Activated CD4-positive, alpha-beta memory T cell treated with anti-CD3 and anti-CD28 coated beads, Interleukin-2, amount 10 ng/mL, durations not matched to agents 7 days and 5 days (primary cell): ENCODE data around the gene DUSP18. TPM values are rescaled to one million over a fixed set of nuclear protein-coding genes. Genes with fewer than 3 reads are reported as not detected.

ENCODE experiments used
- CTCF ChIA-PET: fragments of 350-600 bp; sonication (Branson Sonifier 250); formaldehyde crosslinking; loops from one replicate; lab custom pipeline; 2021; ENCODE audit warnings: antibody characterized with exemption, inconsistent platforms; lab: Charles Lee
- POLR2A ChIA-PET: fragments of 350-600 bp; sonication (Branson Sonifier 250); formaldehyde crosslinking; loops from one replicate; lab custom pipeline; 2021; ENCODE audit warnings: antibody characterized with exemption; lab: Charles Lee
- DNase-seq: peaks from one replicate; pipeline ENCODE4 v3.0.0-alpha.2; 2020
- H3K27ac Mint-ChIP-seq: one replicate; pipeline ENCODE4 v1.8.0; 2021; ENCODE audit warnings: mild to moderate bottlenecking, mixed read lengths
- H3K27me3 Mint-ChIP-seq: one replicate; pipeline ENCODE4 v1.8.0; 2021; ENCODE audit warnings: mixed read lengths
- H3K36me3 Mint-ChIP-seq: one replicate; pipeline ENCODE4 v1.8.0; 2021; ENCODE audit warnings: low read depth, mixed read lengths
- H3K4me1 Mint-ChIP-seq: one replicate; pipeline ENCODE4 v1.8.0; 2021; ENCODE audit warnings: mixed read lengths
- H3K4me3 Mint-ChIP-seq: one replicate; pipeline ENCODE4 v1.8.0; 2021; ENCODE audit warnings: mild to moderate bottlenecking, mixed read lengths
- H3K9me3 Mint-ChIP-seq: one replicate; pipeline ENCODE4 v1.8.0; 2021; ENCODE audit warnings: mixed read lengths
- total RNA-seq, 2 experiments: library from RNA; stranded (reverse); gene quantifications; one replicate each; pipeline ENCODE4 v1.2.3, GENCODE V29; 2021

Gene DUSP18
- total RNA-seq, 2 experiments from 2014 or later: 14.3 to 18.5 TPM

GRCh38 chr22:30649430-30650007 lies 18.2 kb downstream of the DUSP18 start:
- POLR2A ChIA-PET: interaction anchor here (0.6 to 6.1 kb wide), 11 partner anchors 11 to 319 kb away, joined by 3 to 69 read pairs (median 6); partner anchors contain the start of genes DUSP18, MORC2, SLC35E4 and TUG1
- no peaks in the 10 kb centered on the region for H3K9me3 Mint-ChIP-seq
- H3K4me3 Mint-ChIP-seq: no peak overlapping the region
- peaks cover 16% of the 10 kb centered on the region for H3K36me3 Mint-ChIP-seq
- CTCF ChIA-PET: interaction anchor here (0.6 to 4.0 kb wide), 11 partner anchors 11 to 362 kb away, joined by 3 to 43 read pairs (median 4); partner anchors contain the start of genes DUSP18 and SLC35E4
- no peaks in the 10 kb centered on the region for H3K27me3 Mint-ChIP-seq
- H3K27ac Mint-ChIP-seq: peak overlapping the region; percentile 90
- DNase-seq: peak; percentile 88
- peaks cover 52% of the 10 kb centered on the region for H3K4me1 Mint-ChIP-seq

GRCh38 chr22:30648825-30649224 lies 18.9 kb downstream of the DUSP18 start:
- peaks cover 59% of the 10 kb centered on the region for H3K4me1 Mint-ChIP-seq
- peak overlapping the region; percentile 90 for H3K27ac Mint-ChIP-seq
- ChIA-PET POLR2A (interaction anchor here (0.7 to 6.1 kb wide), 10 partner anchors 12 to 320 kb away, joined by 3 to 69 read pairs (median 8); partner anchors contain the start of genes DUSP18, MORC2, SLC35E4 and TUG1), CTCF (interaction anchor here (0.6 to 4.0 kb wide), 7 partner anchors 11 to 106 kb away, joined by 3 to 43 read pairs (median 4); partner anchors contain the start of genes DUSP18 and SLC35E4)
- H3K27me3 Mint-ChIP-seq: no peaks in the 10 kb centered on the region
- H3K9me3 Mint-ChIP-seq: no peaks in the 10 kb centered on the region
- no peak overlapping the region for H3K4me3 Mint-ChIP-seq
- no peak for DNase-seq
- H3K36me3 Mint-ChIP-seq: peaks cover 11% of the 10 kb centered on the region

GRCh38 chr22:30647536-30647935 lies 20.1 kb downstream of the DUSP18 start:
- ChIA-PET CTCF (interaction anchor here (4.0 kb wide), 1 partner anchor 13 kb away, joined by 43 read pairs; the partner anchor contains the start of gene SLC35E4), POLR2A (interaction anchor here (6.1 kb wide), 1 partner anchor 11 kb away, joined by 69 read pairs; the partner anchor contains the start of gene SLC35E4)
- no peak overlapping the region for H3K4me3 Mint-ChIP-seq
- no peak for DNase-seq
- no peaks in the 10 kb centered on the region for H3K9me3 Mint-ChIP-seq
- H3K36me3 Mint-ChIP-seq: peaks cover 11% of the 10 kb centered on the region
- H3K27me3 Mint-ChIP-seq: no peaks in the 10 kb centered on the region
- no peak overlapping the region for H3K27ac Mint-ChIP-seq
- peaks cover 61% of the 10 kb centered on the region for H3K4me1 Mint-ChIP-seq

DNA sequence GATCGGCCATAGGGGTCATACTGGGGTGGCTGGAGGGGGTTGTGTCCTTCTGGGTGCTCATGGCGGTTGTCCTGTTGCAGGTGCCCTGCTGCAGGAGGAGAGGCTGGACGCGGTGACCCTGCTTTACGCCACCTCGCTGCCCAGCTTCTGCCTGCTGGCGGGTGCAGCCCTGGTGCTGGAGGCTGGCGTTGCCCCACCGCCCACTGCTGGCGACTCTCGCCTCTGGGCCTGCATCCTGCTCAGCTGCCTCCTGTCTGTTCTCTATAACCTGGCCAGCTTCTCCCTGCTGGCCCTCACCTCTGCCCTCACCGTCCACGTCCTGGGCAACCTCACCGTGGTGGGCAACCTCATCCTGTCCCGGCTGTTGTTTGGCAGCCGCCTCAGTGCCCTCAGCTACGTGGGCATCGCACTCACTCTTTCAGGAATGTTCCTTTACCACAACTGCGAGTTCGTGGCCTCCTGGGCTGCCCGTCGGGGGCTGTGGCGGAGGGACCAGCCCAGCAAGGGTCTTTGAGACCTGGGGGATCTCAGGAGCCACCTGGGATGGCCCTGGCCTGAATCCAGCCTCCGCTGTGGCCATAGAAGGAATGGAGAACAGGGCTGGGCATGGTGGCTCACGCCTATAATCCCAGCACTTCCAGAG lies 21.0 kb downstream of the DUSP18 start:
- Mint-ChIP-seq H3K27me3 (no peaks in the 10 kb centered on the region), H3K4me3 (no peak overlapping the region), H3K27ac (no peak overlapping the region), H3K36me3 (peaks cover 11% of the 10 kb centered on the region), H3K9me3 (no peaks in the 10 kb centered on the region), H3K4me1 (peaks cover 54% of the 10 kb centered on the region)
- no peak for DNase-seq
- CTCF ChIA-PET: interaction anchor here (2.8 kb wide), 1 partner anchor 12 kb away, joined by 16 read pairs; the partner anchor contains the start of gene SLC35E4
- POLR2A ChIA-PET: interaction anchor here (6.1 kb wide), 1 partner anchor 10 kb away, joined by 69 read pairs; the partner anchor contains the start of gene SLC35E4

GRCh38 chr22:30643055-30643875 lies 24.4 kb downstream of the DUSP18 start:
- DNase-seq: no peak
- peak overlapping the region; percentile 65 for H3K27ac Mint-ChIP-seq
- no peak overlapping the region for H3K4me3 Mint-ChIP-seq
- ChIA-PET CTCF (interaction anchor here (0.7 to 1.6 kb wide), 4 partner anchors 9 to 112 kb away, joined by 3 to 4 read pairs (median 4); no protein-coding TSS in a partner anchor), POLR2A (interaction anchor here (0.9 to 1.6 kb wide), 6 partner anchors 8 to 279 kb away, joined by 3 to 7 read pairs (median 4); partner anchors contain the start of gene SLC35E4)
- peaks cover 23% of the 10 kb centered on the region for H3K36me3 Mint-ChIP-seq
- peaks cover 35% of the 10 kb centered on the region for H3K4me1 Mint-ChIP-seq
- no peaks in the 10 kb centered on the region for H3K27me3 Mint-ChIP-seq
- peaks cover 4% of the 10 kb centered on the region for H3K9me3 Mint-ChIP-seq

DNA sequence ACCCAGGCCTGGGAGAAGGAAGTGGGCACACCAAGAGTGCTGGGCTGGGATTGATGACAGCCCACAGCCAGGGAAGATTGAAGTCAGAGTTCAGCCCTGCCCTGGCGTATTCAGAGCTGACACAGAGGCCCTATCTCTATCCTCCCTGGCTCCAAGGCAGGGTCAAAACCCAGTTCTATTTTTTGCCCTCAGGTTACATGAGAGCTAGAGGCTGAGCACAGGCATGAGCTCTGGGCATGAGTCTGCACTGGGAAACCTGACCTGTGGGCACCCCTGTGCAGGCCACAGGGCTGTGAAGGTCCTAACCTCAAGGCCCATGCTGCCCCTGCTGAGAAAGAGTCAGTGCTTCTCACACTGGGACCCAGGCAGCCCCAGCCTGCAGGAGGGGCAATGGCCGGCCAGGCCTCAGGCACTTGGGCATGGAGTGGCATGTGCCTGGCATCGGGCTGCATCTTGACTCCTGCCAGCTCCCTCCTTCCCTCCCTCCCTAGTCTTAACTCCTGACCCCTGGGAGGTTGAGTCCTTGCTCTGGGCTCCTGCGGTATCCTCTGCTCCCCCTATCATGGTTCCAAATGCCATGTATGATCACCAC lies 26.7 kb downstream of the DUSP18 start:
- ChIA-PET CTCF (no interaction called here), POLR2A (interaction anchor here (1.1 kb wide), 1 partner anchor 25 kb away, joined by 3 read pairs; no protein-coding TSS in a partner anchor)
- Mint-ChIP-seq H3K9me3 (peaks cover 4% of the 10 kb centered on the region), H3K4me1 (peaks cover 45% of the 10 kb centered on the region), H3K27ac (no peak overlapping the region), H3K4me3 (no peak overlapping the region), H3K36me3 (peaks cover 21% of the 10 kb centered on the region), H3K27me3 (no peaks in the 10 kb centered on the region)
- DNase-seq: no peak

DNA sequence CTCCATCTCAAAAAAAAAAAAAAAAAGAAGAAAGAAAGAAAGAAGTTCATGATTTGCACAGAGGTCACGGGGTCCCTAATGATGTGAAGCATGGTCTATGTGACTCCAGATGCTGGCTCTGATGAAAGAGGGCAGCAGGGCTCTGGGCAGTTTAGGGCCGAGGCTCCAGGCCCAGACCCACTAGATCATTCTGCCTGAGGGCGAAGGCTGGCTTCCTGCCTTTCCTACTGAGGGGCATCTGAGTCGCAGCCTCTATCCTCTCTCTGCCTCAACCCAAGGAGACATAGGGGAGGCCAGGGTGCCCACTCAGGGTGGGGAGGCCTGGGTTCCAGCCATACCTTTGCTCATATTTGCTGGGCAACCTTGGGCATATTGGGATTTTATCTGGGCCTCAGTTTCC lies 27.3 kb downstream of the DUSP18 start:
- no peak for DNase-seq
- Mint-ChIP-seq H3K9me3 (peaks cover 4% of the 10 kb centered on the region), H3K27ac (no peak overlapping the region), H3K36me3 (peaks cover 21% of the 10 kb centered on the region), H3K4me1 (peaks cover 46% of the 10 kb centered on the region), H3K4me3 (no peak overlapping the region), H3K27me3 (no peaks in the 10 kb centered on the region)
- ChIA-PET POLR2A (no interaction called here), CTCF (no interaction called here)

DNA sequence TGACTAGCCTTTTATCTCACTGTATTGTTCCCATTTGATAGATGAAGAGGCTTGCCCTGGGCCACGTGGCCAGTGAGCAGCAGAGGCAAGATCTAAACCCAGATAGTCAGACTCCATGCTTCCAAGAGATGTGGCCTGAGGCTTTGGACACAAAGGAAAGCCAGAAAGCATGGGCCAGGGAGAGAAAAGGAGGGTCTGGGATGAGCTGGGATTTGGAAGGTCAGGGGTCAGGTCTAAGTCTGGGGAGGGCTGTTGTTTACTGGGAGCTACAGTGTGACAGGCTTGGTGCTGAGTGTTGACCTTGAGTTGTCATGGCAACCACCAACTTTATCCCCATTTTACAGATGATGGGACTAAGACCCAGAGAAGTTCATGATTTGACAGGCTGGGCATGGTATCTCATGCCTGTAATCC lies 30.0 kb downstream of the DUSP18 start:
- no peak for DNase-seq
- H3K9me3 Mint-ChIP-seq: peaks cover 4% of the 10 kb centered on the region
- peak overlapping the region; percentile 43 for H3K4me3 Mint-ChIP-seq
- H3K27ac Mint-ChIP-seq: peak overlapping the region; percentile 22
- POLR2A ChIA-PET: interaction anchor here (1.3 to 5.5 kb wide), 2 partner anchors 10 to 104 kb away, joined by 4 to 69 read pairs; no protein-coding TSS in a partner anchor
- H3K27me3 Mint-ChIP-seq: no peaks in the 10 kb centered on the region
- peaks cover 38% of the 10 kb centered on the region for H3K4me1 Mint-ChIP-seq
- CTCF ChIA-PET: interaction anchor here (0.8 to 2.6 kb wide), 3 partner anchors 12 to 447 kb away, joined by 3 to 15 read pairs (median 5); no protein-coding TSS in a partner anchor
- H3K36me3 Mint-ChIP-seq: peaks cover 21% of the 10 kb centered on the region

DNA sequence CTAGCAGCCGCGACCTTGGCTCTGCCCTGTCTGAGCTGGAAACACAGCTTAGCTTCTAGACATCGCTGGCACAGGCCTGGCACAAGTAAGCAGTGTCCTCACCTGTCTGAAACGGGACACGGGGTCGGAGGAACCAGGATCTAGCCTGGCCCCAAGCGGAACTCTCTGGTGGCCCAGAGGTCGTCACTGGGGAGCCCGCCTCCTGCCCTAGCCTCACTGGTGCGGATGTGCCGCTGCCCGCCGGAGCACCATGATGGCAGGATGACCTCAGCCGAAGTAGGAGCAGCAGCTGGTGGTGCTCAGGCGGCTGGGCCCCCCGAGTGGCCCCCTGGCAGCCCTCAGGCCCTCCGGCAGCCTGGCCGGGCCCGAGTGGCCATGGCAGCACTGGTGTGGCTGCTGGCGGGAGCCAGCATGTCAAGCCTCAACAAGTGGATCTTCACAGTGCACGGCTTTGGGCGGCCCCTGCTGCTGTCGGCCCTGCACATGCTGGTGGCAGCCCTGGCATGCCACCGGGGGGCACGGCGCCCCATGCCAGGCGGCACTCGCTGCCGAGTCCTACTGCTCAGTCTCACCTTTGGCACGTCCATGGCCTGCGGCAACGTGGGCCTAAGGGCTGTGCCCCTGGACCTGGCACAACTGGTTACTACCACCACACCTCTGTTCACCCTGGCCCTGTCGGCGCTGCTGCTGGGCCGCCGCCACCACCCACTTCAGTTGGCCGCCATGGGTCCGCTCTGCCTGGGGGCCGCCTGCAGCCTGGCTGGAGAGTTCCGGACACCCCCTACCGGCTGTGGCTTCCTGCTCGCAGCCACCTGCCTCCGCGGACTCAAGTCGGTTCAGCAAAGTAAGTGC lies 31.2 kb downstream of the DUSP18 start:
- POLR2A ChIA-PET: interaction anchor here (0.7 to 5.5 kb wide), 12 partner anchors 8 to 118 kb away, joined by 3 to 69 read pairs (median 10); partner anchors contain the start of genes DUSP18, PES1 and TCN2
- peaks cover 4% of the 10 kb centered on the region for H3K9me3 Mint-ChIP-seq
- peaks cover 36% of the 10 kb centered on the region for H3K4me1 Mint-ChIP-seq

DNA sequence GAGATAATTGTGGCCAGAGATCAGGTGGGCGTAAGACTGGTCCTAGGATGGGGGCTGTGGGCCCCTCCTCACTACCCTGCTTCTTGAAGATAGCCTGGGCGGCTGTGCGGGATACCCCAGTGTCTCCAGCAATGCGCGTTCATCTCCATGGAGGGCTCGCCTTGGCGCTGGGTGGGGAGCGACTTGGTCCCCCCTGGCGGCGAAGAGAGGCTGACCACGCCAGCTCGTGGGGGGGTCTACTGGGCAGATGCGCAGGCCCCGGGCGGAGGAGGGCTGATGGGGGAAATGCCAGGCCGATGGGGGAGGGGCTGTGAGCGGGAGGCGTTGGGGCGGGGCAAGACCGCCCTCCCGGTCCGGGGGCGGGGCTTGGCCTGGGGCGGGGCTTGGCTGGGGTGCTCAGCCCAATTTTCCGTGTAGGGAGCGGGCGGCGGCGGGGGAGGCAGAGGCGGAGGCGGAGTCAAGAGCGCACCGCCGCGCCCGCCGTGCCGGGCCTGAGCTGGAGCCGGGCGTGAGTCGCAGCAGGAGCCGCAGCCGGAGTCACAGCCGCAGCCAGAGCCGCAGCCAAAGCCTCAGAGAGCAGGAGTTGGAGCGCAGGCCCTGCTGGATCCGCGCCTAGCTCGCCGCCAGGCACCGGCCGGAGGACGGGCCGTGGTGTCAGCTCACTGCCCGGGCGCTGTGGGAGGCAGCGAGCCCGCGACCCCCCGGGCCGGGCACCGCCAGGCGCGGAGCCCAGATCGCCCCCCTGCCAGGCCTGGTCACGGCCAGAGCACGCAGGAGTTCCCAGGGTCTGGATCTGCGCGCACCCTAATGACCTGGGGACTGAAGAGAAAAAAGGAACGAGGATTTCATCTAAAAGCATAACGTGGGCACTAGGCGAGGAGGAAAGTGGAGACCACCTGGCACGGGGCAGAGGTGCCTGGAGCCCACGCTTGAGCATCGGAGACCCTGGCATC lies 32.1 kb downstream of the DUSP18 start, which contains the start of gene SLC35E4:
Gene SLC35E4 (plus strand): TSS at position 509 of the 953 bp plus-strand sequence. CDS start 670 bp downstream, outside the sequence.
- Mint-ChIP-seq H3K36me3 (peaks cover 21% of the 10 kb centered on the region), H3K27me3 (no peaks in the 10 kb centered on the region), H3K4me3 (peak within 1 kb of the TSS; percentile 83), H3K27ac (peak within 1 kb of the TSS; percentile 88), H3K9me3 (peaks cover 4% of the 10 kb centered on the region), H3K4me1 (peaks cover 34% of the 10 kb centered on the region)
- ChIA-PET CTCF (interaction anchor here (0.7 to 4.5 kb wide), 37 partner anchors 8 to 612 kb away, joined by 3 to 217 read pairs (median 5); partner anchors contain the start of genes DUSP18, MORC2, PES1 and TCN2), POLR2A (interaction anchor here (0.7 to 5.5 kb wide), 25 partner anchors 9 to 712 kb away, joined by 3 to 69 read pairs (median 5); partner anchors contain the start of genes DUSP18, MORC2, OSBP2 and PES1)
- peak; percentile 97 for DNase-seq

More for the DNA sequence above, 31.2 kb downstream of the DUSP18 start:
- Mint-ChIP-seq H3K4me3 (peak overlapping the region; percentile 83), H3K36me3 (peaks cover 21% of the 10 kb centered on the region), H3K27ac (peak overlapping the region; percentile 74), H3K27me3 (no peaks in the 10 kb centered on the region)
- DNase-seq: peak; percentile 39
- CTCF ChIA-PET: interaction anchor here (0.8 to 4.5 kb wide), 13 partner anchors 9 to 448 kb away, joined by 3 to 217 read pairs (median 12); partner anchors contain the start of gene DUSP18
